ENCODE data around the gene CFAP97.

CFAP97 gene

DNA sequence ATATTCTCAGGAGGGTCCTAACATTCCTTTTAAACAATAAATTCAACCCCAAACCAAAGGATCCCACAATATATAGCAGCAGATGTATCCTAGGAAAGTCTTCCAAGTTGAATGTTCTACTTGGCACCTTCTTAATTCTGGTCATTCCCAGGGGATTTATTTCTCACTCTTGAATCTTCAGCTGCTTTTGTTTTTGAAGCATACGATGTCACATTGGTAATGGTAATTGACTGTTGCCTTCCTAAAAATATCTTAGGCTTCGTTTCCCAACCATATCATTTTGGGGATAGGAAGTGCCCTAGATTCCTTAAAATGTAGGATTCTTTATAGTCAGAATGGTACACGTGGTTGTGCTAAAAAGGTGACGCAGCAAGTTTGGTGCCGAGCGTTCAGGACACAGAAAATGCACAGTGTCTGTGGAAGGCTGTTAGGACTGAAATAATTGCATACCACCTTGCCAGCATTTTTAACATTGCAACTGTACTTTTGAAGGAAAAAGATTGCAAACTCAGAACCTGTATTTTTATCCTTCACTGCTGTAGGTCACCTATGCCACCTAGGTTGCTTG is 13.7 kb upstream of the CFAP97 start:
- TF ChIP-seq, protein P1, sequence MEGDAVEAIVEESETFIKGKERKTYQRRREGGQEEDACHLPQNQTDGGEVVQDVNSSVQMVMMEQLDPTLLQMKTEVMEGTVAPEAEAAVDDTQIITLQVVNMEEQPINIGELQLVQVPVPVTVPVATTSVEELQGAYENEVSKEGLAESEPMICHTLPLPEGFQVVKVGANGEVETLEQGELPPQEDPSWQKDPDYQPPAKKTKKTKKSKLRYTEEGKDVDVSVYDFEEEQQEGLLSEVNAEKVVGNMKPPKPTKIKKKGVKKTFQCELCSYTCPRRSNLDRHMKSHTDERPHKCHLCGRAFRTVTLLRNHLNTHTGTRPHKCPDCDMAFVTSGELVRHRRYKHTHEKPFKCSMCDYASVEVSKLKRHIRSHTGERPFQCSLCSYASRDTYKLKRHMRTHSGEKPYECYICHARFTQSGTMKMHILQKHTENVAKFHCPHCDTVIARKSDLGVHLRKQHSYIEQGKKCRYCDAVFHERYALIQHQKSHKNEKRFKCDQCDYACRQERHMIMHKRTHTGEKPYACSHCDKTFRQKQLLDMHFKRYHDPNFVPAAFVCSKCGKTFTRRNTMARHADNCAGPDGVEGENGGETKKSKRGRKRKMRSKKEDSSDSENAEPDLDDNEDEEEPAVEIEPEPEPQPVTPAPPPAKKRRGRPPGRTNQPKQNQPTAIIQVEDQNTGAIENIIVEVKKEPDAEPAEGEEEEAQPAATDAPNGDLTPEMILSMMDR (IDR thresholded peaks at IDR 0.05; ENCODE audit: insufficient read depth, low read depth, low read length, missing control alignments) = no peak
- DNase-seq (ENCODE audit: low read depth) = no peak

DNA sequence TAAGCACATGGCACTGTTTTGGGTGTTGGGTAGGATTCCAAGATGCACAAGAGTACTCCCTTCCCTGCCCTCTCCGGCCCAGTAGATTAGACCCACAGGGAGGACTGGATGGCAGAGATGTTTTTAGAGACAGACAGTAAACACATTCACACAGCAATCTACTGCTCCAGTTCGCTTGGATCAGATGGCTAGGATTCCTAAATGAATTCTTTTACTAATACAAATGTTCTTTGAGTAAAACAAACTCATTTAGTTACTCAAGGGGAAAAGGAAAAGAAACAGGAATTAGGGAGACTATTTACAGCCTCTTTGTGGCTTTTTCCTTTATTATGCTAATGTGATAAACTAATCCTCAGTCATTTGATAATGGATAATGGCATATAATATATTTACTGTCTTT is 11.5 kb upstream of the CFAP97 start:
- DNase-seq (ENCODE audit: low read depth) = no peak
- TF ChIP-seq, protein P1 (IDR thresholded peaks at IDR 0.05; ENCODE audit: insufficient read depth, low read depth, low read length, missing control alignments) = no peak
- no peak overlapping the region for H3K4me3 ChIP-seq (ENCODE audit: low read depth, low read length)

More for the DNA sequence above, 13.7 kb upstream of the CFAP97 start:
- H3K4me3 ChIP-seq (ENCODE audit: low read depth, low read length) = no peak overlapping the region

DNA sequence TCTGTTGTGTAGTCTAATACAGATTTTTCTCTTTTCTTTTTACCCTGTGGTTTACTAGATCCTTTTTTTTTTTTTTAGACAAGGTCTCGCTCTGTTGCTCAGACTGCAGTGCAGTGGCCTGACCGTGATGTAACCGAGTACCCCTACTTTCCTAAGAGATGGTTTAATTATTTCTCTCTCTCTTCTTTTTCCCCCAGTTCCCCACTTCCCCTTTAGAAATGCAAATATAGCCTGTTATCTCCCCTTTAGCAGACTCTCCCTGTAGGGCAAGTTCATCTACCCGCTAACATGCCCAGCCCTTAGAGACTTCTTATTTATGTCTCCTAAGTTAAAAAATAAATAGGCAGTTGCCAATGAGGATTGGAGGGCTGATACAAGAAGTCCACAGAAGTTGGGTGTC is 10.1 kb upstream of the CFAP97 start:
- H3K4me3 ChIP-seq (ENCODE audit: low read depth, low read length) = peak overlapping the region; percentile 91
- DNase-seq (ENCODE audit: low read depth) = peak; percentile 76
- TF ChIP-seq, protein P1 (IDR thresholded peaks at IDR 0.05; ENCODE audit: insufficient read depth, low read depth, low read length, missing control alignments) = no peak

DNA sequence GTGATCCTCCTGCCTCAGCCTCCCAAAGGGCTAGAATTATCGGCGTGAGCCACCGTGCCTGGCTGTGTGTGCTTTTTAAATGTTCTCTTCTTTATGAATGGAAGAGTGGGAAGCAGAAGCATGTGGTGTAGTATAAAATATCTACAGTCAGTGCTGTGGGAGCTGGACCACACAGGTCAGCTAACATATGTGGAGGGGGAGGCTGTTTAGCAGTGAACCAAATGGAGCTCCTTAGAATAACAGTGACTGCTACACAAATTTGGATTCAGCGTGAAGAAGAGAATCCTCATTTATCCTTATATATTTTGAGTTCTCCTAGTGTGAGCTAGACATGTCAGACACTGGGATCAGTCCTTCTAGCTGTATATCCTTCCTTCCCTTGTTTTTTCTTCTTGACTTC is 8.8 kb upstream of the CFAP97 start:
- DNase-seq (ENCODE audit: low read depth) = no peak
- TF ChIP-seq, protein P1 (IDR thresholded peaks at IDR 0.05; ENCODE audit: insufficient read depth, low read depth, low read length, missing control alignments) = no peak
- H3K4me3 ChIP-seq (ENCODE audit: low read depth, low read length) = peak overlapping the region; percentile 91

DNA sequence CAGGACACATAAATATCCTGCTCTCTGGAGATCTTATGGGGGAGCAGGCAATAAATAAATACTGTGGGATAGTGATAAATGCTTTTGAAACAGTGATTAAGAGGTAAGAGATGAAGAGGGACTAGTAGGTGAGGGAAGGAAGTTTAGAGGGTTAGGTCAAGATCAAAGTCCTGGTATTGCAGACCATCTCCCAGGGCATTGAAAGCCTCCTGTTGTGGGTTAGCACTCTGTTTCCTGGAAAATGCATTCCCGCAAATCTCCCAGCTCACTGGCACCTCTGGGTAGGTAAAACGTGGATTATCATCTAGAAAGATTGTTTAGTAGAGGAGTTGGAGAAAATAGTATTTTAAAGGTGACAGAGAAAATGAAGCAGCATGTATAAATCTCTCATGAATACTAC is 7.8 kb upstream of the CFAP97 start:
- TF ChIP-seq, protein P1 (IDR thresholded peaks at IDR 0.05; ENCODE audit: insufficient read depth, low read depth, low read length, missing control alignments) = no peak
- DNase-seq (ENCODE audit: low read depth) = no peak
- H3K4me3 ChIP-seq (ENCODE audit: low read depth, low read length) = peak overlapping the region; percentile 91

DNA sequence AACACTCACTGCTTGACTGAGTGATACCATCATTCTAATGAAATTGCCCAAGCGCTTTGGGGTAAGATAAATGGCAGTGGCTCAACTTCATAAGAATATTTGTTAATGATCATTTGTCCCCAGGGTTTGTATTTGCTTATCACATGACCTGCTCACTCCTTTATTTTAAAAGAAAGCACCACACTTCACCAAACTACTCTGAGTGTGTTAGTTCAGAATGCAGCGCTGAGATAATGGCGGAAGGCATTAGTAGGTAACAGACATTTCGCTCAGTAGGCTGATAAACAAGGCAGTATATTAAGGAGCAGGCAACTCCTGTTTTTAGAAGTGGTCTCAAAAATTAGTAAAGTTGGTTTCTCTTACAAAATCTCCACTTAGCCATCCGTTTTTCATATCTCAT is 7.2 kb upstream of the CFAP97 start:
- peak; percentile 28 for DNase-seq (ENCODE audit: low read depth)
- TF ChIP-seq, protein P1 (IDR thresholded peaks at IDR 0.05; ENCODE audit: insufficient read depth, low read depth, low read length, missing control alignments) = no peak
- H3K4me3 ChIP-seq (ENCODE audit: low read depth, low read length) = peak overlapping the region; percentile 91
